GM21786 (cell line): ENCODE measurements around the gene TMEM218.

ENCODE experiments used
- ATAC-seq: cut with Tn5 transposase; IDR thresholded peaks from one replicate; pipeline ENCODE4 v1.9.1; 2021; ENCODE audit not compliant: unreplicated experiment

The TMEM218 gene

DNA sequence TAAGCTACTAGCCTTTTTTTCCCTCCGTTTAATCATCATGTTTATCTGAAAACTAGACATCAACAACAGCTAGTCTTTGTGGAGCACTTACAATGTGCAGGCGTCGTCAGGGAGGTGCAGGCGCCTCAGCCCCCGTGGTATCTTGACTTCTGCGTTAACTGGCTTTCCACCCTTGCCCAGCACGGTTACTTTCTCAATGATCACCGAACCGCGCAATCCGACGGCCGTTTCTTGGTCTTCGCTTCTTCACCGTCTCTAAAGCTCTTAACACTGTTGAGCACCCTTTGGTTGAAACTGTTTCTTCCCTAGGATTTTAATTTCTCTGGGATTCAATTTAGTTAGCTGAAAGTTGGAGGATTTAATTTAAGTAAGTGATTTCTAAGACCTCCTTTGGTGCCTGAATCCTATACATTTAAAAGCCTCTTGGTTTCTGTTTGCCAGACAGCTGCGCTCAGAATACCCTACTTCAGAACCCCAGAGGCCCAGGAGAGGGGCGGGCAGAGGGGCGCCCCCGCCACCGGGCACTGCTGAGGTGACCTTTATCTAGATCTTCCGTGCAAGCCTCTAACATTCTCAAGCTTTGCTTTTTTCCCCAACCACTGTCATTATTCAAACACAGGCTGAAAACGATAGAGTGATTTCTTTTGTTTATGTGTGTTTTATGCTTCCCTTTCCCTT is 18.0 kb upstream of the TMEM218 start:
- no peak for ATAC-seq

DNA sequence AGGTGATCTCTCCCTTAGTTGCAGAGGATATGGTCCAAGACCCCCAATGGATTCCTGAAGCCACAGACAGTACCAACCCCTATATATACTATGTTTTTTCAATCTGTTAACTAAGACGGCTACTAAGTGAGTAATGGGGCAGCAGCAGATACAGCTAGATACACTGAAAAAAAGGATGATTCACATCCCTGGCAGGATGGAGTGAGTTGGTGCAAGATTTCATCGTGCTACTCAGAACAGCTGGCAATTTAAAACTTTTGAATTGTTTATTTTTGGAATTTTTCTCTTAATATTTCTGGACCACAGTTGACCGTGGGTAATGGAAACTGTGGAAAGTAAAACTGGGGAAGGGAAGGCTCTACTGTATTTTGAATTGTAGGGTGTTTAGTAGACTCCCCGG is 17.0 kb upstream of the TMEM218 start:
- ATAC-seq: no peak

DNA sequence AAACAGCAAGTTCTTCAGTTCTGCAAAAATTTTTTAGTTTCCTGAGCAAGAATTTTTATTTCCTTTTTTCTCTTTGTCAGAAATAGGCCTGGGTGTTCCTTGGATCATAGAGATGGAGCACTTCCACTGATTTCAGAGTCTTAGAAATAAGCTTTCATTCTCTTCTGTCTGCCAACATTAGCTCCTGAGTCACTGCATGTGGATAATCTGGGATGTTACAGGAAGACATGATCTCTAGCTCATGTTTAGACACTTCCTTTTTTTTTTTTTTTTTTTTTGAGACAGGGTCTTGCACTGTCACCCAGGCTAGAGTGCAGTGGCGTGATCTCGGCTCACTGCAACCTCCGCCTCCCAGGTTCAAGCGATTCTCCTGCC is 13.2 kb upstream of the TMEM218 start:
- ATAC-seq: no peak

DNA sequence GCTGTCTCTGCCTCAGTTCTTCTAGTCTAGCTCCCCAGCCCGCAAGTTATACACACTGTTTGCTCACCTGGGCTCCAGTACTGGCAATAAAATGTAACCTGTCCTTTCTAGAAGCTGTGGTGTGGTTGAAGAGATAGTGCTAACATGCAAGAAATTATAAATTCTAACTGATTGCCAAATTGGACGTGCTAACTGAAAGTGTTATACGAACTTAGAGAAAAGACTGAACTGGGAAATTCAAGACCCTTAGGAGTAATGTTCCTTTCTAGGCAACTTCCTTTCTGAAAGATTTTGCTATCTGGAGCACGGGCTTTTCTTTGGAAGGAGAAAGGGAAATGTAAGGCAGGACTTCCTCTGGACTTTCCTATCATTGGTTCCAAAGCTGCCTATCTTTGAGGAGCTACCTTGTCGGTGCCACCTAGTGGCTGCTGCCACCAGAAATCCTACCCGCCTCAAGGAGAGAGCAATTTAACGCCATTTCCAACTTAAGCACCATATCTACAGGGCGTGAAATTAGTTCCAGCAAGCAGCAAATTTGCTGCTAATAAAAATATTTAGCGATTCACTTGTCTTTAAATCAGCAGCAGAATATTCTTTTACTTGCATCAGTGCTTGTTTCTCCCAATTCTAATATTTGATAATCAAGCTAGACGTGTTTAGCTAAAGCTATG is 12.7 kb upstream of the TMEM218 start:
- no peak for ATAC-seq

DNA sequence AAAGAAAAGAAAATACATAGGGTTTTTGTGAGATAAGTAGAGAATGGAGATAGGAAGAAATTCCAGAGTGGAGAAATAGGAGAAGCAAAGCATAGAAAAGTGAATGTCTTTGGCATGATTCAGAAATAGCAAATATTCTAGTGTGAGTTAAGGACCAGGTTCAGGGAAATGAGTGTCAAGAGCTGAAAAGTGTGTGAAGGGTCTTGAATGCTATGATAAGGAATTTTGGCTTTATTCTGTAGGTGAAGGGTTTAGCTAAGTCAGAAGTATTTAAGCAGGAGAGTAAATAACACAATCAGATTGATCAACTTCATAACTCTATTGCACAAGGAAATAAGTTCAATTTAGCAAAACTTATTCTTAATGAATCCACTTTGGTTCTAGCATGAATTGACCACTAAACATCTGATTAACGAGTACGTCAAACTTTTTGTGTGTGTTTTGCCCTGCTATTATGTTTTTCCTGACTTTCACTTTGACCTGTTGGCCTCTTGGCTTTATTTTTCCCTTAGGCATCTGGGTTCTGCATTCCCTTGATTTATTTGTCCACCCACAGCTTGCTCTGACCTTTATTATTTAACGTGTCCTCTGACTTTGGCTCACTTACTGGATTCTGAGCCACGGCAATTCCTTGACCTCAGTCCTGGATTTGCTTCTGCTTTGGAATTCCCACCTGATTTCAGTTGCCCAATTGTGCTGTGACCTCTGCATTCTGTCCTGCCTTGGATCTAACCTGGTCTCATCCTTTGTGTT is 11.9 kb upstream of the TMEM218 start:
- ATAC-seq: no peak

DNA sequence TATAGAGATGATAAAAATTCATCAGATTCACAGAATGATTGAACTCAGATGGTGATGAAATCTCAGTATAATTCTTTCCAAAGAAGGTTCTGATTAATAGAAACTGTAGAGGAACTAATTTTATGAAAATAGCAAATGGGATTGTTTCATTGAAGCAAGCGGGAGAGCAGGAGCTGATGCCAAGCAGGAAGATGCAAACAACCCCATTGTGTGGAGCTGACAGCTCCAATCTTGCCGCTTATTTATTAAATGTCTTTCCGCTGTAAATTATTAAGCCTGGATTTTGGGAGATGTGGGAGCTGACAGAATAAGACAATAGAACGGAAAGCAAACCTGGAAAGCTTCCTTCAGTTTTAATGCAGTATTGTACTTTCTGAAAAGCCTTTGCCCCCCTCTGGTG is 6.0 kb upstream of the TMEM218 start:
- no peak for ATAC-seq

DNA sequence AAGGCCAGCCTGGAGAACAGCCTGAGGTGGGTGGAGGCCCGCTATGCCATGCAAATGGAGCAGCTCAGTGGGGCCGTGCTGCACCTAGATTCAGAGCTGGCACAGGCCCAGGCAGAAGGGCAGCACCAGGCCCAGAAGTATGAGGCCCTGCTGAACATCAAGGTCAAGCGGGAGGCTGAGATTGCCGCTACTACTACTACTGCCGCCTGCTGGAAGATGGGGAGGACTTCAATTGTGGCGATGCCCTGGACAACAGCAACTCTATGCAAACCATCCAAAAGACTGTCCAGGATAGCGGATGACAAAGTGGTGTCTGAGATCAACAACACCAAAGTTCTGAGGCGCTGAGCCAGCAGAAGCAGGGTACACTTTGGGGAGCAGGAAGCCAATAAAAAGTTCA is 3.1 kb upstream of the TMEM218 start:
- ATAC-seq: no peak

DNA sequence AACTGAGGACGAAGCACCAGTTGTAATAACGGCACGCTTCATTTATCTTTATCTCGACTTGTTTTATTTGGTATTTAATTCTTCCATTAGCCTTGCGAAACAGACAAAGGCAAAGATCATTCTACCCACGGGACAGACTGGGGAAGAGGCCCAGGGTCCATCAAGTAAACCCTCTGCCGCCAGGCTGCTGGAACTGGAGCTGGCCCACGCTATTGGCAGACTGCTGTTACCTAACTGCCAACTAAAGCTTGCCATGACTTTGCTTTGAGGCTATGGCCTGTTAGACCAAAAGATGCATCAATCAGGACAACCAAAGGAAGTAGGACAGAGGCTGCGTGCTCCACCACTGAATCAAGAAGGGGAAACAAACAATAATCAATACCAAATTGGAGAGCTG is 780 bp upstream of the TMEM218 start:
- no peak for ATAC-seq

DNA sequence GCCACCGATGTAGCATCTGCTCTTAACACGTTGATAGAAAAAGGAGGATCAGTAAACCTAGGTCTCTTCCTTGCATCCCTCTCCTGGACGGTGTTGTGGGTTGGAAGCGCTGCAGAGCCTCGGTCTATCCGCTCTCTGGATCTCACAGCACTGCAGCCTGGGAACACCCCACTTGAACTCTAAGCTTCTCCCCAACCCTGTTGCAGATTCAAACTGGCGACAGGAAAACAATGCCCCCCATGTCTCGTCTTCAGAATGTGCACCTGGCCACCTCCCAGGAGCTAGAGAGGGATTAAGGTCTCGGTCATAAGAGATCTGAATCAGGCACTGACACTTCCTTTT is 454 bp downstream of the TMEM218 start:
- no peak for ATAC-seq

DNA sequence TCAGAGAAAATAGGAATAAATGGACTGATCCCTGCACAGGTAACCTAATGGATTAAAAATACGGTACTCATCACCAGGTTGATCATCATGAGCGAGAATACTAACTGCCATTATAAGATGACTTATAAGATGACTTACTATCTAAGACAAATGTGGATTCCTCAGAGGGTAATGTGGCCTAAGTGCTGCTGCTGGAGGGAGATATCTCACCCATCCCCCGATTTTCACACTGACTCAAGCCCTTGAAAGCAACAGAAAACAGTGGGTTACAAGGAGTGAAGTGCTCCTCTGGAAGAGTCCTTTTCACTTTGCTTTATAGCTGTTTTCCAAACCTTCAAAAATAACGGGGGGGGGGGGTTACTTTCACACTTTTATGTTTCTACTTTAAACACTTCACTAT is 920 bp downstream of the TMEM218 start:
- no peak for ATAC-seq

DNA sequence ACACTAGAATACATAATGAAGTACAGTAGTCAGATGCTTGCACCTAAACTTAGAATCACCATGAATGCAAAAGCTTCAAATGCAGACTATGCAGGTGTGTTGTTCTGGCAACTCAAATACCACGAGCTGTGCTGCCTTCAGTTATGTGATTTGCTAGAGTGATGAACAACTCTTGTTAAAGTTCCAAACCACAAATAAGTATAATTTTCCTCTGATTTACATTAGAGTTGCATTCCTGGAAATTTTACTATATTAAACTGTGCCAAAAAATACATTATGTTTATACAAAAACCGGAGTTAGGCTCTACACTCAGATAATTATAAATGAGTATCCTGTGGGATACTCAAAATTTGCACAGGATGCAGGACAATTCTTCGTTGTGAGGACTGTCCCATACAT is 3.0 kb downstream of the TMEM218 start:
- ATAC-seq: no peak

DNA sequence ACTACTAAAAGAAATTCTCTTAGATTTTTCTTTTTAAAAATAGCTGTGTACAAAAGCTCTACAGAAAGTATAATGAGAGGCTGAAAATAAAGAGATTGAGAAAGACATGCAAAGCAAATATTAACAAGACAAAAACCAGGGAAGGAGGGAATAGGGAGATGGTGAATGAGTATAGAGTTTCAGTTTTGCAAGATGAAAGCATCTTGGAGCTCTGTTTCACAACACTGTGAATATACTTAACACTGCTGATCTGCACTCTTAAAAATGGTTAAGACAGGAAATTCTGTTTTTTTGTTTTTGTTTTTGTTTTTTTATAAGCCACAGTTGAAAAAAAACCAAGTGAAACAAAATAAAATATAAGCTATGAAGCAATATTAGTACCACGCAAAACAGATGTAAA is 5.5 kb downstream of the TMEM218 start:
- ATAC-seq: no peak

DNA sequence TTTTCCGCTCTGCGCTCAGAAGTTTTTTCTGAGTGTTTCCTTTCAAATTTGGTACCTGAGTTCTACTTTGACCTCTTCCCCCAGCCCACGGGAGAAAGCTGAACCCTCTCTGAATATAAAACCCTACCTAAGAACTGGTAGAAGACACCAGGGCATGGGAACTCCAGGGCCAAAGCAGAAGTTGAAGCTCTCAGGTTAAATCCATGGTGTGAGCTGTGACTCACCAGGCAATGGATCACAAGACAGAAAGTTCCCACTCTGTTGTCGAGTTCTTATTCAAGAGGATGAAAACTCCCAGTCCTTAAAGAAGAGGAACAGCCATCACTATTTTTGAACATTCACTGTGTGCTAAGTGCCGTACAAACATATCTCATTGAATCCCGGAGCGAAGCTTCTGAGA is 8.9 kb downstream of the TMEM218 start:
- no peak for ATAC-seq

DNA sequence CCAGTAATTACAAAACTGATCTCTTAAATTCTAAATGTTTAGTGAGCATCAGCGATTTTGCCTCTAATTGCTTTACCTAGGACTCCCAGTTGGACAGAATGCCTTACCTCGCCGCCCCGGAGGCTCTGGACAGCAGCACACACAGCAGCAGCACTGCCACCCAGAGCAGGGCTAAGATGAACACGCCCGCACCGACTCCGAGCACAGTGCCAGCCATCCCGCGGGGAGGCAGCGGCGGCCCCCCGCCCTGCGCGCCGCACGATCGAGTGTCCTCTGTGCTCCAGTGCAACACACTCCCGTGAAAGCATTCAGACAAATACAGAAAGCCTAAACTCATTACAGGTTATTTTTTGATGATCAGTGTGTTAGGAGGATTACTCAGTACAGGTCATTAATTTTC is 9.4 kb downstream of the TMEM218 start:
- ATAC-seq: no peak

DNA sequence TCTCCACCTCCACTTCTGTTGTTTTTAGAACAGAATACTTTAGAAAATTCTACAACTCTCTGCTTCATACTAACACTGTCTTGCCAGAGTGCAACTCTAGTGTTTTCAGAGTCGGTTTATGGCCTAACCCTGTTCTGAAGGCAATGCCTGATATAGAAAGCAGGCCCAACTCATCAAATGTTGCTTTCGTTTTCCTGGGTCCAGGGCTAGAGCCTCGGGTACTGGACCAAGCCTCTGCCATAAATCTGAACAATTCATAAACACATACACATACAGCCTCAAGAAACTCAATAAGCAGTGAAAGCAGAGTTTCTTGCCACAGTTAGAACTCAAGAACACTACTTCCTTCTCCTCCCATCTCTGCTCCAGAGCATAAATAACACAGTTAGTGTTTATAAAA is 9.8 kb downstream of the TMEM218 start:
- no peak for ATAC-seq

DNA sequence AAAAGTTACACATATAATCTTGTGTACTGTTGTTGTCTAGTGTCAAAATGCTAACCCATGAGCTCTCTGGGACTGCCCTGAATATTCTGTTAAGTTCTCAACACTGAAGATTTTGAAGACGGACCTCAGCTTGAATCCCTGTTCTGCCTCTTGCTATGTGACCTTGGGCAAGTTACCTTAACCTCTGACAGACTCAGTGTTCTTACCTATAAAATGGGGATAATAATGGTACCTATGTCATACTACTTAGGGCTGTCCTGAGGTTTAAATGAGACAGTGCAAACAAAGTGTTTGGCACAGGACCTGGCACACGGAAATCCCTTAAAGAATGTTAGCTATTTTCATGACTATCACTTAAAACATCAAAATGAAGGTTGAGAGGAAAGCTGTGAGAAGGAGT is 11.3 kb downstream of the TMEM218 start:
- ATAC-seq: no peak

DNA sequence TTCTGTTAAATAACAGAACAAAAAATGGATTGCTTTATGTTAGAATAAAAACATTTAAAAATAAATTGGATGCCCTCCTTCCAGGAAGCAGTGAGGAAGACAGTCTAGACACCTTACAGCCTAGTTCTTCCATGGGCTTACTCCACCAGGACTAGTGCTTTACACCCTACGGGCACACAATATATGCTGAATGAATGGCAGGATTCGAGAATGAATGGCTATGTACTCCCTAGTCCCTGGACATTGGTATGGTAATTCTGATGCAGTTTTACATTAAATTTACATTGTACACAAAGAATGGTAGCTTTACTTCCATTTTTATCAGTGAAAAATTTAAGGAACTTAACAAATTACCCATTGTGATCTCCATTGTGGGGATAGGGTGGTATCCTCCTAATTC is 16.7 kb downstream of the TMEM218 start:
- ATAC-seq: no peak

DNA sequence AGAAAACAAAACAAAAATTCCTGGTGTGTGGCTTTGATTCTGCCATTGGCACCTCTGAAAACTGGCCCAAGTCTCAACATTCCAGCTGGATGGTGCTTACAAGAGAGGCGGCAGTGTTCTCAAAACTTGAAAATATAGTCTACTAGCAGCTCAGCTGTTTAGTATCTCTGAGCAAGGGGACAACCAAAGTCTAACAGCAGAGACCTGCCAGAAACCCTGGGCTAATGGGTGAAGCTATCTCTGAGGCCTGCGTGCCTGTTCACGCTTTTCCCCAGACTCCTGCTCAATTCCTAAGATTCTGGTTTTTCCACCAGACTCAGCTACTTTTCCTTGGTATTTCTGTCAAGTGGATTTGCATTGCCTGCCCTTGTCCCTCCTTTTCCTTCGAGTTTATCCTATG is 17.9 kb downstream of the TMEM218 start:
- ATAC-seq: no peak

DNA sequence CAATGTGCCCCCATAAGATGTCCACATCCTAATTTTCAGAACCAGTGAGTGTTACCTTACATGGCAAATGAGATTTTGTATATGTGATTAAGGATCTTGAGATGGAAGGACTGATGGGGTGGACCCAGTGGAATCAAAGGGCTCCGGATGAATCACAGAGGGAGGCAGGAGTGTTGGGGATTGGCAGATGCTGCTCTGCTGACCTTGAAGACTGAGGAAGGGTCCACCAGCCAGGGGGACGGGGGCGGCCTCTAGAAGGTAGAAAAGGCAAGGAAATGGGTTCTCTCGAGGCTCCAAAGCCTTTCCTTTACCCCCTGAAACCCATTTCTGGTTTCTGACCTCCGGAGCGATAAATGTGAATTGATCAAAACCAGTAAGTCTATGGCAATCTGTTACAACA is 18.8 kb downstream of the TMEM218 start:
- no peak for ATAC-seq

DNA sequence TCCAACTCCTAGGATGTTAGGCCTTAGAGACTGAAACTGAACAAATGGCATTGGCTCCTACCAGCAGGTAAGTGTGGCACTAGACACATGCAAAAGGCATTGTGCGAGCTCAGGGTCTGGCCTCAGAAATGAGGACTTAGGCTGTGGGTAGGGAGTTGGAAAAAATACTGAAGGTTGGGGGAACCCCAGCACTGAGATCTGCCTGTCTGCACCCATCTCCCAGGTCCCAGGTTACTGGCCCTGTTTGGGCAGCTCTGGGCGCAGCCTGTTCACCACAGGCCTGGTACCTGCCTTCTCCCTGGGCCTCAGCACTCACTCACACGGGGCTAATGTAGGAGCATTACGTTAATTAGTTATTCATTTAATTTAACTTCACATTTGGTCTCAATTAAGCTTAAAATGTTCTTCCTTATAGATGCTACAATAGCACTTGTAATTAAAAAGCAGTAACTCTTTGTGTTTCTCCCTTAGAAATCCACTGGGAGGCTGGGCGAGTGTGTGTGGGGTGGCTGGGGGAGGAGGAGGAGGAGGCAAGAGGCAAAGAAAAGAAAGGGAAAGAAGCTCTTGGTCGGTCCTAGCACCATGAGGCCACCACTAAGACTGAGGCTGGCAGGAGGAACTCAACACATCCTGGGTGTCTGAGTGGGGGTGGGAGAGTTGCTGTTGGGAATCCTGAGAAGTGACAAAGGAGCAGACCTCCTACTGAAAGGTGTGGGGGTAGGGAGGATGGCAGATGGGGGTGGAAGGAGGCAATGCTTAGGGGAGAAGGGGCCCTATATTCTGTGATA is 19.4 kb downstream of the TMEM218 start:
- ATAC-seq: no peak

DNA sequence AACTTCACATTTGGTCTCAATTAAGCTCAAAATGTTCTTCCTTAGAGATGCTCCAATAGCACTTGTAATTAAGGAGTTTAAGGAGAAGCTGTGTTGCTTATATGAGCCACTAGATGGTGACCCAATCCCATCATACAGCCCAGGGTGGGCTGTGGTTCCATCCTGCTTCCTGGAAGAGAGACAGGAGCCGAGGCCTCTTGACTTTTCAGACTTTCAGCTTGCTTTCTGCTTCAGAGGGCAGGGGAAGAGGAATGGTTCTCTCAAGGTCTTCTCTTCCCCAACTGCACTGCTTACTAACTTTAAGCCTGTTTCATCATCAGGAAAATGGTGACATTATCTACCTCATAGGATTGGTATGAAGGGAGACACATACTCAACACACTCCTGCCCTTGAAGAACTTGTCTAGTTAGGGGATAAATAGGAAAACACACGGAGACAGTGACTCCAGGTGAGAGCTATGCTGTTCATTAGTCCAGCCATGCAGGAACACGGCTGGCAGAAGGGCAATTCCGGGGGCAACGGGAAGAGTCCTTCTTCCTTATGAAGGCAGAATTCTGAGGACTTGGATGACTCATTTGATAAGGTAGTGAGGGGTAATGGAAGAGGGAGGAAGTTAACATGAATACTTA is 20.1 kb downstream of the TMEM218 start:
- ATAC-seq: no peak
